Activated T-helper 17 cell treated with anti-CD3 and anti-CD28 coated beads, Interleukin-2, amount 50 U/mL, for 72 hours (primary cell): Measurements from ENCODE around the gene PAX8. TPM values are rescaled to one million over a fixed set of nuclear protein-coding genes. Genes with fewer than 3 reads are reported as not detected.

Experiments used
- ATAC-seq: fragments of 150-1000 bp; cut with Tn5 transposase; replicated peaks from 2 replicates; pipeline ENCODE4 v1.10.0; 2021; ENCODE audit warnings: mild to moderate bottlenecking, moderate library complexity
- H3K27ac Mint-ChIP-seq: one replicate; pipeline ENCODE4 v1.8.0; 2022; ENCODE audit warnings: mixed read lengths
- H3K27me3 Mint-ChIP-seq: one replicate; pipeline ENCODE4 v1.8.0; 2022; ENCODE audit warnings: mixed read lengths
- H3K36me3 Mint-ChIP-seq: one replicate; pipeline ENCODE4 v1.8.0; 2022; ENCODE audit warnings: low read depth, mild to moderate bottlenecking, mixed read lengths
- H3K4me1 Mint-ChIP-seq: one replicate; pipeline ENCODE4 v1.8.0; 2022; ENCODE audit warnings: mixed read lengths
- H3K4me3 Mint-ChIP-seq: one replicate; pipeline ENCODE4 v1.8.0; 2022; ENCODE audit warnings: mild to moderate bottlenecking, mixed read lengths
- H3K9me3 Mint-ChIP-seq: one replicate; pipeline ENCODE4 v1.8.0; 2022; ENCODE audit warnings: mixed read lengths
- total RNA-seq, 2 donors: library from RNA; stranded (reverse); gene quantifications; one replicate each; pipeline ENCODE4 v1.2.3, GENCODE V29; 2022

Gene PAX8
- total RNA-seq, 2 donors from 2014 or later, result 0.86 to 1.6 TPM

GRCh38 chr2:113209011-113209645 lies 69.6 kb downstream of the PAX8 start:
- no peaks in the 10 kb centered on the region for H3K9me3 Mint-ChIP-seq

GRCh38 chr2:113208396-113208795 lies 70.3 kb downstream of the PAX8 start:
- peaks cover 4% of the 10 kb centered on the region for H3K4me1 Mint-ChIP-seq

More at GRCh38 chr2:113209011-113209645, 69.6 kb downstream of the PAX8 start:
- Mint-ChIP-seq H3K4me3 (no peak overlapping the region), H3K36me3 (peaks cover 1% of the 10 kb centered on the region), H3K4me1 (peaks cover 4% of the 10 kb centered on the region), H3K27me3 (no peaks in the 10 kb centered on the region), H3K27ac (peak overlapping the region; percentile 2)
- no peak for ATAC-seq

DNA sequence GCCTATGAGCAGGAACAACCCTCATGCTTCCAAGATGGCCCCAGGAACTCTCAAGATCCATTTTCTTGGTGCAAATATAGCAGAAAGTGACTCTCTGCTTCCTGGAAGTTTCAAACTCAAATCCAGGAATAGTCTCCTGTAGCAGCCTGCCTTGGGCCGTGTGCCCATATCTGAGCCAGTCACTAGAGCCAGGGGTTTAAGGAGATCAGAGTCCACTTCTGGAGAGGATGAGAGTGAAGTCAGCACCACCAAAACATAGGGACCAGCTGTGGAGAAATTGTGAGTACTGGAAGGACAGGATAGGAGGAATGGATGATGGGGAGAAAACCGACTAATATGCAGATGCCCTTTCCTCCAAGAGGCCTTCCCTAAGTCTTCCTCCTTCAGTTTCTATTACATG lies 71.7 kb downstream of the PAX8 start:
- ATAC-seq, result no peak

More at GRCh38 chr2:113208396-113208795, 70.3 kb downstream of the PAX8 start:
- Mint-ChIP-seq H3K27me3 (no peaks in the 10 kb centered on the region), H3K27ac (peak overlapping the region; percentile 2), H3K4me3 (no peak overlapping the region), H3K36me3 (peaks cover 9% of the 10 kb centered on the region), H3K9me3 (no peaks in the 10 kb centered on the region)
- ATAC-seq, result no peak

GRCh38 chr2:113206251-113206650 lies 72.5 kb downstream of the PAX8 start:
- H3K27me3 Mint-ChIP-seq, result no peaks in the 10 kb centered on the region
- peaks cover 28% of the 10 kb centered on the region for H3K36me3 Mint-ChIP-seq
- peaks cover 4% of the 10 kb centered on the region for H3K4me1 Mint-ChIP-seq
- H3K27ac Mint-ChIP-seq, result peak overlapping the region; percentile 51
- ATAC-seq, result no peak
- no peaks in the 10 kb centered on the region for H3K9me3 Mint-ChIP-seq
- no peak overlapping the region for H3K4me3 Mint-ChIP-seq

More for the DNA sequence above, 71.7 kb downstream of the PAX8 start:
- Mint-ChIP-seq H3K27me3 (no peaks in the 10 kb centered on the region), H3K9me3 (no peaks in the 10 kb centered on the region), H3K4me3 (no peak overlapping the region), H3K27ac (peak overlapping the region; percentile 58), H3K4me1 (peaks cover 4% of the 10 kb centered on the region), H3K36me3 (peaks cover 21% of the 10 kb centered on the region)

- H3K36me3 Mint-ChIP-seq, result peaks cover 48% of the 10 kb centered on the region
- no peaks in the 10 kb centered on the region for H3K9me3 Mint-ChIP-seq
- peak; percentile 63 for ATAC-seq
- no peak overlapping the region for H3K4me3 Mint-ChIP-seq
- peaks cover 4% of the 10 kb centered on the region for H3K4me1 Mint-ChIP-seq
- H3K27ac Mint-ChIP-seq, result peak overlapping the region; percentile 79
- H3K27me3 Mint-ChIP-seq, result no peaks in the 10 kb centered on the region
These were observed 74.7 kb downstream of the PAX8 start for GRCh38 chr2:113203901-113204519.

GRCh38 chr2:113203217-113203530 lies 75.5 kb downstream of the PAX8 start:
- peaks cover 4% of the 10 kb centered on the region for H3K4me1 Mint-ChIP-seq
- H3K9me3 Mint-ChIP-seq, result no peaks in the 10 kb centered on the region
- no peak overlapping the region for H3K4me3 Mint-ChIP-seq
- peaks cover 52% of the 10 kb centered on the region for H3K36me3 Mint-ChIP-seq
- H3K27ac Mint-ChIP-seq, result peak overlapping the region; percentile 79
- ATAC-seq, result peak; percentile 3
- no peaks in the 10 kb centered on the region for H3K27me3 Mint-ChIP-seq

DNA sequence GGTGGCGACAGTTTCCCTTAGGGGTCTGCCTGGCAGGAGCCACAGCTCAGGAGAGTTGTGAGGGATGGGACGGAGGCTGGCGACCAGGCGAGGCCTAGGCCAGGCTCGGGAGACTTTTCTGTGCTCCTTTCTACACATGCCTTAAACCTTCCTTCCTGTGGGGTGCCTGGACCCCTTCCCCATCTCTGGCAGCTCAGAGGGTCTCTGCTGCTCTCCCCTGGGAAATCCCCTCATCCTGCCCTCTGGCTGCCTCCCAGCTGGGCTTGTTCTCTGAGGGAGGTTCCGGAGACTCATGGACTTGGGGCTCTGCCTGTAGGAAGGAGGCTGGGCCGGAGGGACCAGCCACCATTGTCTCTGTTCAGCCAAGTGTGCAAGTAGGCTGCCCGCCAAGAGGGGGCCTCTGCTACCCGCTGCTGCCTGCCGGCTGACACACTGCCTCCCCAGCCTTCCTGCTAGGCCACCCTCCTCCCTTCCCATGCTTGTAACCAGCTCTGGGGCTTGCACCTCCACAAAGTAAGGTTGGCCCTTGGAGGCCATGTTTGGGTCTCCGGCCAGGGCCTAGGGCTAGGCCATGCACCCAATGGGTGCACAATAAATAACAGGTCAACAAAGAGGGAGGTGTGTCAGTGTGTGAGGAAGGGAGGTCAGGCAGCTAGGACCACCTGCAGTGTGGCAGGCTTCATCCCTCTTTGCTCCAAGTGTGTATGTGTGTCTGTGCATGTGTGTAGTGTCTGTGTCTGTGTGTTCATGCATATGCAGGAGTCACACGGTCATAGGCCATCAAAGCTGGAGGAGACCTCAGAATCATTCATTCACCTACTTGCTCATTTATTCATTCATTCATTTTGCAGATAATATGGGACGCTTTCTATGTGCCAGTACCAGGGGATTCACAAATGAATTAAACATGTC lies 76.2 kb downstream of the PAX8 start:
- H3K4me1 Mint-ChIP-seq, result peaks cover 4% of the 10 kb centered on the region
- ATAC-seq, result peak; percentile 27
- H3K27ac Mint-ChIP-seq, result peak overlapping the region; percentile 79
- no peak overlapping the region for H3K4me3 Mint-ChIP-seq
- no peaks in the 10 kb centered on the region for H3K9me3 Mint-ChIP-seq
- peaks cover 58% of the 10 kb centered on the region for H3K36me3 Mint-ChIP-seq
- no peaks in the 10 kb centered on the region for H3K27me3 Mint-ChIP-seq

DNA sequence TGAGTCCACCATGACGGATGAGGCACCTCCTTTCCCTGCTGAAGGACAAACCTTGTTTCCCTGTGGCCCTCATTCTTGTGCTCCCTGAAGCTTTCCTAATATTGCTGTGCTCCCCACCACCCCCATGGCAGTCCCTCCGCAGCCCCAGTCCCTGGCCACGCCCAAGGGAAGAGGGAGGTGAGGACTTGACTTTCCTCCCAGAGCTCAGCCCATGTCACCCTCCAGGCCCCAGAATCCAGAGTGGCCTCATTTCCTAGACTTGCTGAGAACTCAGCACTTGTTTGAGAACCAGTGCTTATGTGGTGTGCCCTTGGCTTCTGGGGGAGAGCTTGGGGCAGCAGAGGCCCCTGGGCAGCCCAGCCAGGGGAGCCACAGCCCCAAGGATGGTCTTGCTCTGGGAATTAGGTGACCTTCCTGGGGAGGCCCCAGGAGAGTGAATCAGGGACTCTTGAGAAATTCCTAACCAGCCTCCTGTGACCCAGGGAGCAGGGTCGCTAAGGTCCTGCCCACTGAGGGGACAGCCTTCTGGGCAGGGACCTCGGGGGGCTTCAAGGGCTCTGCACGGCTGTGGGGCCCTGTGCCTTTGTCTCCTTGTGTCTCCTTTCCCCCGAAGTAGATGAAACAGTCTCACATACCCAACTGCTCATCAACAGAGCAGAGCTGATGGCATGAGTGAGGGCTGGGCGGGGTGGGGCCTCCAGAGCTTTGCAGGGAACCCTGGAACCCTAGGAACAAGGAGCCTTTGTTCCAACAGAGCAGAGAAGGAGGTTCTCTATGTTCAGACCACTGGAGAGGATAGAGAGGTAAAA lies 77.0 kb downstream of the PAX8 start:
- peaks cover 11% of the 10 kb centered on the region for H3K4me1 Mint-ChIP-seq
- no peaks in the 10 kb centered on the region for H3K9me3 Mint-ChIP-seq
- no peak overlapping the region for H3K4me3 Mint-ChIP-seq
- peak overlapping the region; percentile 38 for H3K27ac Mint-ChIP-seq
- ATAC-seq, result peak; percentile 4
- no peaks in the 10 kb centered on the region for H3K27me3 Mint-ChIP-seq
- peaks cover 67% of the 10 kb centered on the region for H3K36me3 Mint-ChIP-seq

DNA sequence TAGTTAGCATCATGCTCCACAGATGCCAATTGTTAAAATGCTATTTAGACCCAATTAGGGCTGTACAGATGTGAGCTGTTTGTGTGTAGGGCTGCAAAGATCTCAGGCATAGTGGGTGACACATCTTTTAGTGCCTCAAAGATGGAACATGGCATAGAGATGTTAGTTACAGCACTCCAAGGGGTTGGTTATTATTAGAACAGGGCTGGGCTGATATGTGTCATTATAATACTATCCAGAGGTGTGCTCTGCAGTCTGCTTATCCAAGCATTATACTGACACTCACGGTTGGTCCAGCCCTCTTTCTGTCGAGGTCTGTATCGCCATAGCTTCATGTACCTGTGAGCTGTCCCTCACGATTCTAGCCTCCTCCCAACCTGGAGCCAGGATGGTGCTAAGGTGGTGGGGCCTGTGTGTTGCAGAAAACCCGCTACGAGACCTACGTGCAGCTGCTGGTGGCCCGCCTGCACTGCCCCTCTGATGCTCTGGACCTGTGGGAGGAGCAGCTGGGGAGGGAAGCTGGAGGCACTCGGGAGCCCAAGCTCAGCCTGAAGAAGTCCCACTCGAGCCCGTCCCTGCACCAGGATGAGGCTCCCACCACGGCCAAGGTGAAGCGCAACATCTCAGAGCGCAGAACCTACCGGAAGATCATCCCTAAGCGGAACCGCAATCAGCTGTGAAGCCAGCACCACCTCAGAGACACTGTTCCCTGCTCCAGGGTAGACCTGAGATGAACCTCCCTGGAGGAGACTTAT lies 77.8 kb downstream of the PAX8 start:
- Mint-ChIP-seq H3K27me3 (no peaks in the 10 kb centered on the region), H3K4me1 (peaks cover 14% of the 10 kb centered on the region), H3K27ac (peak overlapping the region; percentile 38), H3K9me3 (no peaks in the 10 kb centered on the region), H3K36me3 (peaks cover 75% of the 10 kb centered on the region), H3K4me3 (no peak overlapping the region)
- no peak for ATAC-seq

DNA sequence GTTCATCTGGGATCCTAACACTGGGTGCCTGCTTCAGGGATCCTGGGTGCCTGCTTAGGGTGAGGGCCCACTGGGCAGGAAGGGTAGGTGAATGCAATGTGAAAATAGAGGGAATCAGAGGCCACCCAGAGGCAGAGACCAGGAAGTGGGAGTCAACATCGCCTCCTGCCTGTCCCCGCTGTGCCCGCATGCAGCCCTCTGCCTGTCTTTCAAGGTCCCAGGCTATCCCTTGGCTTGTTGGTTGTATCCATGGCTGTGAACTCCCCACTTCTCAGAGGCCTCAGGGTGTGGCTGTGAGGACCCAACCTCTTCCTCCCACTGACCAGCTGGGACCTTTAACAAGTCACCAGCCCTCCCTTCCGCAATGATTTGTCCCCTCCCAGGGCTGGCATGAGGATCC lies 78.5 kb downstream of the PAX8 start:
- no peak overlapping the region for H3K27ac Mint-ChIP-seq
- no peak overlapping the region for H3K4me3 Mint-ChIP-seq

GRCh38 chr2:113198790-113199612 lies 79.7 kb downstream of the PAX8 start:
- Mint-ChIP-seq H3K36me3 (peaks cover 91% of the 10 kb centered on the region), H3K4me3 (no peak overlapping the region), H3K27ac (no peak overlapping the region), H3K27me3 (no peaks in the 10 kb centered on the region), H3K4me1 (peaks cover 13% of the 10 kb centered on the region), H3K9me3 (no peaks in the 10 kb centered on the region)
- peak; percentile 30 for ATAC-seq

More for the DNA sequence above, 78.5 kb downstream of the PAX8 start:
- peaks cover 82% of the 10 kb centered on the region for H3K36me3 Mint-ChIP-seq
- H3K9me3 Mint-ChIP-seq, result no peaks in the 10 kb centered on the region
- H3K4me1 Mint-ChIP-seq, result peaks cover 13% of the 10 kb centered on the region
- ATAC-seq, result no peak
- no peaks in the 10 kb centered on the region for H3K27me3 Mint-ChIP-seq

DNA sequence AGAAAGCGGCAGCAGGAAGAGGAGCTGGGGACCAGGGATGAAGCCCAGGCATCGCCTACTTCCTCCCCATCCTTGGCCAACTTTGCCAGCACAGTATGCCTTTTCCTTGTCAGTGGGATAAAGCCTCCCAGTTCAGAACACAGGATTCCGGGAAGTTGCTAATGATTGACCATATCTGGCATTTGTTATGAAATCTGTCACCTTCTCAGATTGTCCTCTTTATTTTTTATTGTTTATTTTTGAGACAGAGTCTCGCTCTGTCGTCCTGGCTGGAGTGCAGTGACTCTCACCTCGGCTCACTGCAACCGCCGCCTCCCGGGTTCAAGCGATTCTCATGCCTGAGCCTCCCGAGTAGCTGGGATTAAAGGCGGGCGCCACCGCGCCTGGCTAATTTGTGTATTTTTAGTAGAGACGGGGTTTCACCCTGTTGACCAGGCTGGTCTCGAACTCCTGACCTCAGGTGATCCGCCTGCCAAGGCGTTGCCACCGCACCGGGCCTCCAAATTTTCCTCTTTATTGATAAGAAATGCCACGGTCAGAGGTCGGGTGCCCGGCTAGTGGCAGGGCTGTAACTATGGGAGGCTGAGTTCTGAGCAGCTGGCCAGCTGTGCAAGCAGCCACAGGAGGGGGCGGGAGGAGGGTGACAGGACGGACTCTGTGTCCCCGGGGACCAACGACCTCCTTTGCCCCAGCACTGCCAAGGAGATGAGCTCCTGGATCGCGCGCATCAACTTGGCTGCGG lies 80.5 kb downstream of the PAX8 start:
- Mint-ChIP-seq H3K4me1 (peaks cover 13% of the 10 kb centered on the region), H3K4me3 (no peak overlapping the region)

More for the DNA sequence above, 80.5 kb downstream of the PAX8 start:
- no peak for ATAC-seq
- H3K36me3 Mint-ChIP-seq, result peaks cover 91% of the 10 kb centered on the region
- no peak overlapping the region for H3K27ac Mint-ChIP-seq
- no peaks in the 10 kb centered on the region for H3K9me3 Mint-ChIP-seq
- no peaks in the 10 kb centered on the region for H3K27me3 Mint-ChIP-seq
